ENCODE measurements around the gene SCFD1.

Gene SCFD1

DNA sequence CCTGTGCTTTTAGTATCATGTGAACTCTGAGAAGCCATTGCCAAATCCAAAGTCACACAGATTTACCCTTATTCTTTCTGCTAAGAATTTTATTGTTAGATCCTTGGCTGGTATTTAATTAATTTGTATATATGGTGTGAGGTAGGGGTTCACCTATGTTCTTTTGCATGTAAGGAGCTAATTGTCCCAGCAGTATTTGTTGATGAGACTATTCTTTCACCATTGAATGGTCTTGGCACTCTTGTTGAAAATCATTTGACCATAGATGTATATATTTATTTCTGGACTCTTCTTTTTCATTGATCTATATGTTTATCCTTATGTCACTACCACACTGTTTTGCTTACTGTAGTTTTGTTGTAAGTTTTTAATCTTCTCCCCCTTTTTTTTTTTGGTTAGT, 36.9 kb upstream of the SCFD1 start:
- no peaks in the 10 kb centered on the region for H4K20me1 ChIP-seq (ENCODE audit: insufficient read depth, low read length)
- H3K27me3 ChIP-seq (replicated peaks; ENCODE audit: insufficient read depth, low read length), result no peaks in the 10 kb centered on the region
- H2AFZ ChIP-seq (ENCODE audit: low read length), result no peak overlapping the region
- H3F3A ChIP-seq (ENCODE audit: insufficient read depth, low read length), result no peaks in the 10 kb centered on the region
- no peaks in the 10 kb centered on the region for H3K4me1 ChIP-seq (ENCODE audit: low read length)
- no peaks in the 10 kb centered on the region for H3K9me2 ChIP-seq (replicated peaks; ENCODE audit: insufficient read depth, low read length)
- H3K4me3 ChIP-seq (ENCODE audit: low read length), result no peak overlapping the region
- no peak overlapping the region for H3K4me2 ChIP-seq (ENCODE audit: low read depth, low read length)
- H3K27ac ChIP-seq (ENCODE audit: low read length), result no peak overlapping the region
- H3K9ac ChIP-seq (ENCODE audit: low read length), result no peak overlapping the region
- H3K9me3 ChIP-seq (replicated peaks; ENCODE audit: insufficient read depth, low read length), result no peaks in the 10 kb centered on the region
- no peaks in the 10 kb centered on the region for H3K36me3 ChIP-seq (replicated peaks; ENCODE audit: insufficient read depth, low read length)
- peaks cover 48% of the 10 kb centered on the region for H3K79me2 ChIP-seq (ENCODE audit: low read length)
- no peak for DNase-seq
- TF ChIP-seq, protein P1, sequence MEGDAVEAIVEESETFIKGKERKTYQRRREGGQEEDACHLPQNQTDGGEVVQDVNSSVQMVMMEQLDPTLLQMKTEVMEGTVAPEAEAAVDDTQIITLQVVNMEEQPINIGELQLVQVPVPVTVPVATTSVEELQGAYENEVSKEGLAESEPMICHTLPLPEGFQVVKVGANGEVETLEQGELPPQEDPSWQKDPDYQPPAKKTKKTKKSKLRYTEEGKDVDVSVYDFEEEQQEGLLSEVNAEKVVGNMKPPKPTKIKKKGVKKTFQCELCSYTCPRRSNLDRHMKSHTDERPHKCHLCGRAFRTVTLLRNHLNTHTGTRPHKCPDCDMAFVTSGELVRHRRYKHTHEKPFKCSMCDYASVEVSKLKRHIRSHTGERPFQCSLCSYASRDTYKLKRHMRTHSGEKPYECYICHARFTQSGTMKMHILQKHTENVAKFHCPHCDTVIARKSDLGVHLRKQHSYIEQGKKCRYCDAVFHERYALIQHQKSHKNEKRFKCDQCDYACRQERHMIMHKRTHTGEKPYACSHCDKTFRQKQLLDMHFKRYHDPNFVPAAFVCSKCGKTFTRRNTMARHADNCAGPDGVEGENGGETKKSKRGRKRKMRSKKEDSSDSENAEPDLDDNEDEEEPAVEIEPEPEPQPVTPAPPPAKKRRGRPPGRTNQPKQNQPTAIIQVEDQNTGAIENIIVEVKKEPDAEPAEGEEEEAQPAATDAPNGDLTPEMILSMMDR (IDR thresholded peaks at IDR 0.05; ENCODE audit: low read length), result no peak
- TF ChIP-seq EZH2 (optimal IDR thresholded peaks at IDR 0.05; ENCODE audit: low read depth, low read length) (no peak), EZH2phosphoT487 (IDR thresholded peaks at IDR 0.05; ENCODE audit: low read length) (no peak)

DNA sequence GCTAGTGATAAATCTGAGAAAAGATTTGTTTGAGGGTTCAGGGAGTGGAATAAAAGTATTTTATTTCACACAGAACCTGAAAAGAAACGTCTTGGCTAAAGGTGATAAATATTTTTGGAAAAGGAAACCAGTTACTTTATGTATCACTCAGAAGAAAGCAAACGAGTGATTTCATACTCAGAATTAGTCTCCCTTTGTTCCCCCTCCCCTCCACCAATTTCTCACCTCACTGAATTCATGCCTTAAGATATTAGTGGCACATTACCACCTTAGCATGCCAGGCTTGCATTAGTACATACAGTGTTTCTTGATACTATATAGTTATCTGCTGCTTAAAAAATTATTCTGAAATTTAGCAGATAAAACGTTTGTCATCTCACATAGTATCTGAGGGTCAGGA, 35.0 kb upstream of the SCFD1 start:
- H3K36me3 ChIP-seq (replicated peaks; ENCODE audit: insufficient read depth, low read length), result no peaks in the 10 kb centered on the region
- H3K9me3 ChIP-seq (replicated peaks; ENCODE audit: insufficient read depth, low read length), result no peaks in the 10 kb centered on the region
- no peaks in the 10 kb centered on the region for H3K4me1 ChIP-seq (ENCODE audit: low read length)
- no peak overlapping the region for H3K4me2 ChIP-seq (ENCODE audit: low read depth, low read length)
- H3K9me2 ChIP-seq (replicated peaks; ENCODE audit: insufficient read depth, low read length), result no peaks in the 10 kb centered on the region
- H3F3A ChIP-seq (ENCODE audit: insufficient read depth, low read length), result no peaks in the 10 kb centered on the region
- no peaks in the 10 kb centered on the region for H3K27me3 ChIP-seq (replicated peaks; ENCODE audit: insufficient read depth, low read length)
- H2AFZ ChIP-seq (ENCODE audit: low read length), result no peak overlapping the region
- no peak for DNase-seq
- no peak overlapping the region for H3K9ac ChIP-seq (ENCODE audit: low read length)
- no peak overlapping the region for H3K4me3 ChIP-seq (ENCODE audit: low read length)
- no peak for TF ChIP-seq EZH2phosphoT487 (IDR thresholded peaks at IDR 0.05; ENCODE audit: low read length)
- no peak for TF ChIP-seq EZH2 (optimal IDR thresholded peaks at IDR 0.05; ENCODE audit: low read depth, low read length)
- TF ChIP-seq, protein P1 (IDR thresholded peaks at IDR 0.05; ENCODE audit: low read length), result no peak
- H3K79me2 ChIP-seq (ENCODE audit: low read length), result peaks cover 35% of the 10 kb centered on the region
- no peaks in the 10 kb centered on the region for H4K20me1 ChIP-seq (ENCODE audit: insufficient read depth, low read length)
- no peak overlapping the region for H3K27ac ChIP-seq (ENCODE audit: low read length)

DNA sequence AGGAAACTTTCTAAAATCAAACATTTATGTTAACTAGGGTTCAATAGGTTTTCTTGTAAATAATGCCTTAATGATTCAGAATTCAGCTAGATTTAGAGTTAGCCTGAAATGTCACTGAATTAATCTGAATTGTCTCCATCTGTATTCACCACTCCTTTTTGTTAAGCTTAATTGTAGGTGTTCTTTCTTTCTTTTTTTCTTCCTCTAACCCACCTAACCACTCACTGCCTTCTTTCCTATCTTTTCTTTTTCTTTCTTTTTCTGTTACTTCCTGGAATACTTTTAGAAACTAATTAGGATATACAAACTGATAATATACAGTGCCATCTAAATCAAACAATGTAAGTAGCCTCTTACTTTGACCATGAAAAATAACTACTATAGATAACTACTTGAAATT, 33.2 kb upstream of the SCFD1 start:
- H3K9me2 ChIP-seq (replicated peaks; ENCODE audit: insufficient read depth, low read length), result no peaks in the 10 kb centered on the region
- H3K36me3 ChIP-seq (replicated peaks; ENCODE audit: insufficient read depth, low read length), result no peaks in the 10 kb centered on the region

More for the DNA sequence above, 33.2 kb upstream of the SCFD1 start:
- H3K4me1 ChIP-seq (ENCODE audit: low read length), result no peaks in the 10 kb centered on the region
- H2AFZ ChIP-seq (ENCODE audit: low read length), result no peak overlapping the region
- H3K27ac ChIP-seq (ENCODE audit: low read length), result no peak overlapping the region
- DNase-seq, result no peak
- no peaks in the 10 kb centered on the region for H4K20me1 ChIP-seq (ENCODE audit: insufficient read depth, low read length)
- peaks cover 18% of the 10 kb centered on the region for H3K79me2 ChIP-seq (ENCODE audit: low read length)
- no peak overlapping the region for H3K4me3 ChIP-seq (ENCODE audit: low read length)
- H3K4me2 ChIP-seq (ENCODE audit: low read depth, low read length), result no peak overlapping the region
- H3K9me3 ChIP-seq (replicated peaks; ENCODE audit: insufficient read depth, low read length), result no peaks in the 10 kb centered on the region
- H3K9ac ChIP-seq (ENCODE audit: low read length), result no peak overlapping the region
- H3F3A ChIP-seq (ENCODE audit: insufficient read depth, low read length), result no peaks in the 10 kb centered on the region
- H3K27me3 ChIP-seq (replicated peaks; ENCODE audit: insufficient read depth, low read length), result no peaks in the 10 kb centered on the region
- TF ChIP-seq EZH2phosphoT487 (IDR thresholded peaks at IDR 0.05; ENCODE audit: low read length) (no peak), EZH2 (optimal IDR thresholded peaks at IDR 0.05; ENCODE audit: low read depth, low read length) (no peak)
- TF ChIP-seq, protein P1 (IDR thresholded peaks at IDR 0.05; ENCODE audit: low read length), result no peak
